CD4-positive, alpha-beta T cell (primary cell): ENCODE results near the gene KCNQ2. TPM values are rescaled to one million over a fixed set of nuclear protein-coding genes. Genes with fewer than 3 reads are reported as not detected.
A peak's percentile ranks its signal among the peaks of the same experiment; 100 is the strongest.

Experiments used
- ATAC-seq: fragments of 200-7000 bp; cut with Tn5 transposase; one replicate; pipeline ENCODE4 v1.10.0; 2022; ENCODE audit warnings: mild to moderate bottlenecking; ENCODE audit not compliant: poor library complexity
- CTCF ChIA-PET: fragments of 350-600 bp; sonication (Branson Sonifier 250); formaldehyde crosslinking; loops from one replicate; lab custom pipeline; 2021; ENCODE audit warnings: antibody characterized with exemption, inconsistent platforms; lab: Charles Lee
- POLR2A ChIA-PET: fragments of 350-600 bp; sonication (Branson Sonifier 250); formaldehyde crosslinking; loops from one replicate; lab custom pipeline; 2021; ENCODE audit warnings: antibody characterized with exemption, inconsistent platforms; lab: Charles Lee
- DNase-seq, 14 experiments: peaks; one replicate each; pipeline ENCODE4 v3.0.0-alpha.2; 2013 to 2020; ENCODE audit warnings: mixed read lengths in 2 of 14
- H3K27ac ChIP-seq, 2 donors: one replicate each; pipeline versions ENCODE4 v1.5.1 to v1.7.0; 2013; ENCODE audit warnings: low read length in 2 of 2, low read depth in 1 of 2, mild to moderate bottlenecking in 1 of 2
- H3K27me3 ChIP-seq, 2 experiments: 1 replicate in 1 of 2; 2 replicates in 1 of 2; pipeline versions ENCODE4 v1.6.1 to v1.7.0; 2013; ENCODE audit warnings: low read length in 2 of 2, control low read depth in 1 of 2, mild to moderate bottlenecking in 1 of 2, moderate library complexity in 1 of 2; ENCODE audit not compliant: insufficient read depth in 2 of 2, control insufficient read depth in 1 of 2
- H3K36me3 ChIP-seq: one replicate; pipeline ENCODE4 v1.6.1; 2013; ENCODE audit warnings: low read length, control low read depth; ENCODE audit not compliant: insufficient read depth
- H3K4me1 ChIP-seq: one replicate; pipeline ENCODE4 v1.6.1; 2013; ENCODE audit warnings: low read length, control low read depth; ENCODE audit not compliant: insufficient read depth
- H3K4me3 ChIP-seq: one replicate; pipeline ENCODE4 v1.5.1; 2013; ENCODE audit warnings: mild to moderate bottlenecking, low read length, moderate library complexity
- H3K9me3 ChIP-seq, 2 experiments: 1 replicate in 1 of 2; 2 replicates in 1 of 2; pipeline versions ENCODE4 v1.6.1 to v1.7.0; 2013; ENCODE audit warnings: low read length in 2 of 2, mild to moderate bottlenecking in 2 of 2, control low read depth in 1 of 2, moderate library complexity in 1 of 2; ENCODE audit not compliant: control insufficient read depth in 1 of 2, insufficient read depth in 1 of 2
- H3K27ac Mint-ChIP-seq: one replicate; pipeline ENCODE4 v1.8.0; 2020; ENCODE audit warnings: mixed read lengths
- H3K27me3 Mint-ChIP-seq: one replicate; pipeline ENCODE4 v1.8.0; 2021; ENCODE audit warnings: mixed read lengths
- H3K36me3 Mint-ChIP-seq: one replicate; pipeline ENCODE4 v1.8.0; 2021; ENCODE audit warnings: low read depth, mixed read lengths
- H3K4me1 Mint-ChIP-seq: one replicate; pipeline ENCODE4 v1.8.0; 2021; ENCODE audit warnings: low read depth, mixed read lengths
- H3K4me3 Mint-ChIP-seq: one replicate; pipeline ENCODE4 v1.8.0; 2020; ENCODE audit warnings: mild to moderate bottlenecking, mixed read lengths
- H3K9me3 Mint-ChIP-seq: one replicate; pipeline ENCODE4 v1.8.0; 2020; ENCODE audit warnings: mixed read lengths
- CTCF ChIP-seq: fragments of 200-600 bp; IDR thresholded peaks from one replicate; pipeline ENCODE4 v1.8.0; 2022; ENCODE audit warnings: antibody characterized with exemption, mild to moderate bottlenecking
- intact Hi-C, 2 experiments: fragments of 100-400 bp; cut with DNase I in 1 of 2; cut with micrococcal nuclease in 1 of 2; formaldehyde crosslinking; loops; one replicate each; pipeline versions ENCODE4 v1.15.1 to v1.9.0; 2023 to 2025; cut with DNase I, micrococcal nuclease
- total RNA-seq, 174 experiments: library from RNA in 2 of 174; stranded (reverse) in 2 of 174; gene quantifications; one replicate each; pipeline ENCODE4 v1.2.3 and lab custom pipeline; 2021 to 2026

KCNQ2 gene
- total RNA-seq, 2 experiments from 2014 or later, result not detected

- TF ChIP-seq CTCF, result no peak
- H3K4me3 ChIP-seq, result no peak overlapping the region
- intact Hi-C loops, result no loop called here
- H3K4me1 Mint-ChIP-seq, result no peaks in the 10 kb centered on the region
- H3K27ac Mint-ChIP-seq, result no peak overlapping the region
- no peak overlapping the region for H3K4me3 Mint-ChIP-seq
- ChIA-PET POLR2A (no interaction called here), CTCF (no interaction called here)
- DNase-seq, result no peak
- H3K27me3 Mint-ChIP-seq, result peaks cover 22% of the 10 kb centered on the region
- peaks cover 0 to 21% of the 10 kb centered on the region in 2 experiments for H3K9me3 ChIP-seq
- no peaks in the 10 kb centered on the region for H3K9me3 Mint-ChIP-seq
- H3K36me3 ChIP-seq, result no peaks in the 10 kb centered on the region
- H3K36me3 Mint-ChIP-seq, result no peaks in the 10 kb centered on the region
- H3K27ac ChIP-seq, result no peak overlapping the region
- peaks cover 22 to 32% of the 10 kb centered on the region in 2 experiments for H3K27me3 ChIP-seq
- no peak for ATAC-seq
- peaks cover 18% of the 10 kb centered on the region for H3K4me1 ChIP-seq
These were observed 14.0 kb downstream of the KCNQ2 start for GRCh38 chr20:63458170-63459069.

- H3K36me3 Mint-ChIP-seq, result no peaks in the 10 kb centered on the region
- Histone ChIP-seq H3K27me3 (peaks cover 23 to 27% of the 10 kb centered on the region in 2 experiments), H3K4me1 (peaks cover 23% of the 10 kb centered on the region), H3K27ac (no peak overlapping the region), H3K36me3 (no peaks in the 10 kb centered on the region), H3K9me3 (peaks cover 0 to 25% of the 10 kb centered on the region in 2 experiments), H3K4me3 (no peak overlapping the region)
- TF ChIP-seq CTCF, result no peak
- no peaks in the 10 kb centered on the region for H3K4me1 Mint-ChIP-seq
- ATAC-seq (no peak), DNase-seq (peak in 1 of 14 experiments; percentile 11)
- H3K27me3 Mint-ChIP-seq, result peaks cover 21% of the 10 kb centered on the region
- no peaks in the 10 kb centered on the region for H3K9me3 Mint-ChIP-seq
- CTCF ChIA-PET, result no interaction called here
- no peak overlapping the region for H3K4me3 Mint-ChIP-seq
- intact Hi-C loops, result no loop called here
- no peak overlapping the region for H3K27ac Mint-ChIP-seq
- POLR2A ChIA-PET, result no interaction called here
These were observed 14.7 kb downstream of the KCNQ2 start for GRCh38 chr20:63457737-63458136.

- DNase-seq (no peak), ATAC-seq (no peak)
- Histone ChIP-seq H3K4me1 (peaks cover 23% of the 10 kb centered on the region), H3K9me3 (peaks cover 0 to 25% of the 10 kb centered on the region in 2 experiments), H3K27ac (no peak overlapping the region), H3K27me3 (peaks cover 21 to 25% of the 10 kb centered on the region in 2 experiments), H3K4me3 (no peak overlapping the region), H3K36me3 (no peaks in the 10 kb centered on the region)
- ChIA-PET CTCF (no interaction called here), POLR2A (no interaction called here)
- Mint-ChIP-seq H3K36me3 (no peaks in the 10 kb centered on the region), H3K27me3 (peaks cover 27% of the 10 kb centered on the region), H3K27ac (no peak overlapping the region), H3K9me3 (no peaks in the 10 kb centered on the region), H3K4me1 (no peaks in the 10 kb centered on the region), H3K4me3 (no peak overlapping the region)
- intact Hi-C loops, result no loop called here
- TF ChIP-seq CTCF, result no peak
These were observed 15.8 kb downstream of the KCNQ2 start for GRCh38 chr20:63456429-63457284.
